ENCODE data around the gene SGSM2. TPM values are rescaled to one million over a fixed set of nuclear protein-coding genes. Genes with fewer than 3 reads are reported as not detected.

SGSM2 gene
- total RNA-seq, 1 experiment from 2014 or later: 47.2 TPM

- Histone ChIP-seq H3K4me1 (ENCODE audit: insufficient read depth, low read length) (peaks cover 56% of the 10 kb centered on the region), H3K9me2 (replicated peaks; ENCODE audit: low read length) (no peaks in the 10 kb centered on the region), H2AFZ (ENCODE audit: low read length) (no peak overlapping the region), H3F3A (ENCODE audit: low read length, unreplicated experiment) (peaks cover 6% of the 10 kb centered on the region), H3K79me2 (ENCODE audit: low read length) (peaks cover 44% of the 10 kb centered on the region), H3K9me3 (ENCODE audit: low read length) (no peaks in the 10 kb centered on the region), H3K9ac (ENCODE audit: low read length) (peak overlapping the region; percentile 100), H3K4me3 (ENCODE audit: low read length) (peak overlapping the region; percentile 98), H4K20me1 (ENCODE audit: low read length) (peaks cover 16% of the 10 kb centered on the region; the same call in 1 of the 2 replicates), H3K27ac (ENCODE audit: low read length) (peak overlapping the region; percentile 95), H3K36me3 (ENCODE audit: low read depth, low read length) (no peaks in the 10 kb centered on the region), H3K4me2 (ENCODE audit: low read length) (peak overlapping the region; percentile 100), H3K27me3 (ENCODE audit: low read length) (no peaks in the 10 kb centered on the region)
- peak; percentile 27 for DNase-seq
- intact Hi-C loops (cut with micrococcal nuclease): loop anchor here (2.0 kb wide), 1 partner anchor 42 kb away; no protein-coding TSS in a partner anchor
- CTCF ChIA-PET: no interaction called here
- no peak for ATAC-seq
- BruUV-seq (replicated peaks): no TSS peak
- TF ChIP-seq CTCF (conservative IDR thresholded peaks at IDR 0.05; ENCODE audit: low read depth, low read length) (no peak), EZH2phosphoT487 (IDR thresholded peaks at IDR 0.05; ENCODE audit: borderline replicate concordance, low read length) (no peak)
- POLR2A ChIA-PET (ENCODE audit: unreplicated experiment): interaction anchor here (0.6 kb wide), 1 partner anchor 571 kb away, joined by 3 read pairs; no protein-coding TSS in a partner anchor
Measured at GRCh38 chr17:2400474-2400866, 63.2 kb downstream of the SGSM2 start.

- no TSS peak for BruUV-seq (replicated peaks)
- intact Hi-C loops (cut with micrococcal nuclease): loop anchor here (2.0 kb wide), 1 partner anchor 42 kb away; no protein-coding TSS in a partner anchor
- no peaks in the 10 kb centered on the region for H3K36me3 ChIP-seq (ENCODE audit: low read depth, low read length)
- ChIA-PET POLR2A (ENCODE audit: unreplicated experiment) (no interaction called here), CTCF (no interaction called here)
- H3K4me1 ChIP-seq (ENCODE audit: insufficient read depth, low read length): peaks cover 56% of the 10 kb centered on the region
- peaks cover 40% of the 10 kb centered on the region for H3K79me2 ChIP-seq (ENCODE audit: low read length)
- peak within 1 kb of the TSS; percentile 98 for H3K4me3 ChIP-seq (ENCODE audit: low read length)
- peaks cover 16% of the 10 kb centered on the region; the same call in 1 of the 2 replicates for H4K20me1 ChIP-seq (ENCODE audit: low read length)
- no peaks in the 10 kb centered on the region for H3K9me3 ChIP-seq (ENCODE audit: low read length)
- no peaks in the 10 kb centered on the region for H3K9me2 ChIP-seq (replicated peaks; ENCODE audit: low read length)
- peaks cover 10% of the 10 kb centered on the region for H3F3A ChIP-seq (ENCODE audit: low read length, unreplicated experiment)
- H3K4me2 ChIP-seq (ENCODE audit: low read length): peak within 1 kb of the TSS; percentile 100
- ATAC-seq (peak; percentile 7), DNase-seq (peak; percentile 92)
- peak within 1 kb of the TSS; percentile 95 for H3K27ac ChIP-seq (ENCODE audit: low read length)
- no peaks in the 10 kb centered on the region for H3K27me3 ChIP-seq (ENCODE audit: low read length)
- no peak for TF ChIP-seq CTCF (conservative IDR thresholded peaks at IDR 0.05; ENCODE audit: low read depth, low read length)
- no peak for TF ChIP-seq EZH2phosphoT487 (IDR thresholded peaks at IDR 0.05; ENCODE audit: borderline replicate concordance, low read length)
- TF ChIP-seq EZH2 (IDR thresholded peaks at IDR 0.05; ENCODE audit: low read length, unreplicated experiment): no peak
- peak within 1 kb of the TSS; percentile 100 for H3K9ac ChIP-seq (ENCODE audit: low read length)
- H2AFZ ChIP-seq (ENCODE audit: low read length): peak within 1 kb of the TSS; percentile 75
Measured at GRCh38 chr17:2400877-2401425, 63.6 kb downstream of the SGSM2 start, which contains the start of gene MNT. Gene MNT (minus strand): TSS chr17:2401060. CDS start chr17:2400712, 348 bp downstream.
